Measurements from ENCODE around the gene DNMBP.
"Not testable (repeated sequence)": the region's sequence is repeated elsewhere in the genome, so short reads cannot be mapped to it uniquely, and the experiment has no call there.

The DNMBP gene

DNA sequence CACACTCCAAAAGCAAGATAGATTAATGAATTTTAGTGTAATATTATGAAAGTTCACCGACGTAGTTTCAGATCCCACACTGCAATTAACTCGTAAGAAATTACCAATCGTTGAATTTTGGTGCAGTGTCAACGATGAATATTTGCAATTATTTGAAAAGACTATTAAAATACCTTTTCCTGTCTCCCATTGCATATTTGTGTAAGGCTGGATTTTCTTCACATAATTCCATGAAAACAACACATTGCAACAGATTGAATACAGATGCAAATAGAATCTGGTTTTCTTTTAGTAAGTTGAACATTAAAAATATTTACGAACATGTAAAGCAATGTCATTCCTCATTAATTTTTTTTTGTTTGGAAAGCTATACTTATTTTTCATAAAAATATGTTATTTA lies 50.9 kb downstream of the DNMBP start:
- TF ChIP-seq, protein P1, sequence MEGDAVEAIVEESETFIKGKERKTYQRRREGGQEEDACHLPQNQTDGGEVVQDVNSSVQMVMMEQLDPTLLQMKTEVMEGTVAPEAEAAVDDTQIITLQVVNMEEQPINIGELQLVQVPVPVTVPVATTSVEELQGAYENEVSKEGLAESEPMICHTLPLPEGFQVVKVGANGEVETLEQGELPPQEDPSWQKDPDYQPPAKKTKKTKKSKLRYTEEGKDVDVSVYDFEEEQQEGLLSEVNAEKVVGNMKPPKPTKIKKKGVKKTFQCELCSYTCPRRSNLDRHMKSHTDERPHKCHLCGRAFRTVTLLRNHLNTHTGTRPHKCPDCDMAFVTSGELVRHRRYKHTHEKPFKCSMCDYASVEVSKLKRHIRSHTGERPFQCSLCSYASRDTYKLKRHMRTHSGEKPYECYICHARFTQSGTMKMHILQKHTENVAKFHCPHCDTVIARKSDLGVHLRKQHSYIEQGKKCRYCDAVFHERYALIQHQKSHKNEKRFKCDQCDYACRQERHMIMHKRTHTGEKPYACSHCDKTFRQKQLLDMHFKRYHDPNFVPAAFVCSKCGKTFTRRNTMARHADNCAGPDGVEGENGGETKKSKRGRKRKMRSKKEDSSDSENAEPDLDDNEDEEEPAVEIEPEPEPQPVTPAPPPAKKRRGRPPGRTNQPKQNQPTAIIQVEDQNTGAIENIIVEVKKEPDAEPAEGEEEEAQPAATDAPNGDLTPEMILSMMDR (conservative IDR thresholded peaks at IDR 0.05; ENCODE audit: low read depth, low read length): no peak

DNA sequence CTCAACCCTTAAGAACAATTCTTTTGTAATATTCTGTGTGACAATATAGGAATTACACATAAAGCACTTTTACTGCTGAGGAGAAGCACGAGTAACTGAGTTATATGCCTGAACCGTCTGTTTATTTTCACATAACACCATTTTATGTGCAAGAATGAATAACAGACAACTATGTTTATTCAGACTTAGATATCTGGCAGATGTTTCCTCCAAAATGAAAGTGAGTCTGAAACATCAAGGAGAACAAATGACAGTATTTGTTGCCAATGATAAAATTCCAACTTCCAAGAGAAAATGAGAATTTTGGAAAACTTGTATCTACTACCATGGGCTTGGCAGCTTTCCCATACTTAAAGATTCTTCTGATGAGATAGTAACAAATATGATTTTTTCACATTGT lies 51.4 kb downstream of the DNMBP start:
- Histone ChIP-seq H3K27ac (no peak overlapping the region), H3K4me1 (ENCODE audit: low read depth, poor library complexity, severe bottlenecking) (no peaks in the 10 kb centered on the region), H3K36me3 (ENCODE audit: insufficient read depth) (no peaks in the 10 kb centered on the region), H3K27me3 (ENCODE audit: insufficient read depth, low read depth) (no peaks in the 10 kb centered on the region), H3K4me3 (IDR thresholded peaks at IDR 0.05; ENCODE audit: insufficient read depth, low read depth, low read length) (no peak overlapping the region), H3K4me2 (no peak overlapping the region), H2AFZ (ENCODE audit: low read depth) (no peak overlapping the region), H3K79me2 (ENCODE audit: insufficient read depth, low read depth) (no peaks in the 10 kb centered on the region), H4K20me1 (ENCODE audit: insufficient read depth) (no peaks in the 10 kb centered on the region), H3K9ac (no peak overlapping the region)
- TF ChIP-seq, protein P1 (conservative IDR thresholded peaks at IDR 0.05; ENCODE audit: low read depth, low read length): no peak

More for the DNA sequence above, 50.9 kb downstream of the DNMBP start:
- Histone ChIP-seq H4K20me1 (ENCODE audit: insufficient read depth) (no peaks in the 10 kb centered on the region), H3K27me3 (ENCODE audit: insufficient read depth, low read depth) (no peaks in the 10 kb centered on the region), H3K27ac (no peak overlapping the region), H3K4me2 (no peak overlapping the region), H3K9ac (no peak overlapping the region), H3K36me3 (ENCODE audit: insufficient read depth) (no peaks in the 10 kb centered on the region), H3K4me3 (IDR thresholded peaks at IDR 0.05; ENCODE audit: insufficient read depth, low read depth, low read length) (no peak overlapping the region), H2AFZ (ENCODE audit: low read depth) (no peak overlapping the region), H3K79me2 (ENCODE audit: insufficient read depth, low read depth) (no peaks in the 10 kb centered on the region), H3K4me1 (ENCODE audit: low read depth, poor library complexity, severe bottlenecking) (no peaks in the 10 kb centered on the region)

DNA sequence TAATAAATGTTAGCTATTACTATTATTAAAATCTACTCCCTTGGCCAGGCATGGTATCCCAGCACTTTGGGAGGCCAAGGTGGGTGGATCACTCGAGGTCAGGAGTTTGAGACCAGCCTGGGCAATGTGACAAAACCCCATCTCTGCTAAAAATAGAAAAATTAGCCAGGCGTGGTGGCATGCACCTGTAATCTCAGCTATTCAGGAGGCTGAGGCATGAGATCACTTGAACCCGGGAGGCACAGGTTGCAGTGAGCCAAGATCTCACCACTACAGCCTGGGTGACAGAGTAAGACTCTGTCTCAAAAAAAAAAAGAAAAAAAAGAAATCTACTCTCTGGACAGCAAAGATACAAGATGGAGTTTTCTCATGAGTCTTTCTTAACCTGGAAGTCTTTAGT lies 56.2 kb downstream of the DNMBP start:
- H3K4me3 ChIP-seq (IDR thresholded peaks at IDR 0.05; ENCODE audit: insufficient read depth, low read depth, low read length); H2AFZ ChIP-seq (ENCODE audit: low read depth); H3K9ac ChIP-seq; H3K27me3 ChIP-seq (ENCODE audit: insufficient read depth, low read depth); H4K20me1 ChIP-seq (ENCODE audit: insufficient read depth); H3K36me3 ChIP-seq (ENCODE audit: insufficient read depth); H3K79me2 ChIP-seq (ENCODE audit: insufficient read depth, low read depth); H3K4me2 ChIP-seq; H3K4me1 ChIP-seq (ENCODE audit: low read depth, poor library complexity, severe bottlenecking); H3K27ac ChIP-seq: not testable (repeated sequence)

DNA sequence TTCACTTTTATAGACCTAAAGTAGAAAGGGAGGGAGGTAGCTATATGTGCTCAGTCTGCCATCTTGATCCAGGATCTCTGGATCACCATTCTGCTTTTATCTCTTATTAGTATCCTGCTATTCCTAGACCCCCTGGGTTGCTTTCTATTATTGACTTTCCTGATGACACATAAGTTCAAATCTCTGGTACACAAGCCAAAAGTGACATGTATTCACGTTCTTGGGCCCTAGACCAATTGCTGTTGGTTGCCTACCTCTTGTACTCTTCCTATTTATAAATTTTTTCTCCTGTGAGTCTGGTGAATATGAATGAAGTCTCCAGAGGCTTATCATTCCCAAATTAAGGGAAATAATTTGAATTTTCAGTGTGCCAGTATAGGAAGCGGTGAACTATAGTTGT lies 56.9 kb downstream of the DNMBP start:
- Histone ChIP-seq H3K4me1 (ENCODE audit: low read depth, poor library complexity, severe bottlenecking) (no peaks in the 10 kb centered on the region), H3K9ac (no peak overlapping the region), H3K27me3 (ENCODE audit: insufficient read depth, low read depth) (no peaks in the 10 kb centered on the region), H3K27ac (no peak overlapping the region), H3K4me3 (IDR thresholded peaks at IDR 0.05; ENCODE audit: insufficient read depth, low read depth, low read length) (no peak overlapping the region), H3K4me2 (no peak overlapping the region), H3K79me2 (ENCODE audit: insufficient read depth, low read depth) (no peaks in the 10 kb centered on the region), H3K36me3 (ENCODE audit: insufficient read depth) (no peaks in the 10 kb centered on the region), H2AFZ (ENCODE audit: low read depth) (no peak overlapping the region), H4K20me1 (ENCODE audit: insufficient read depth) (no peaks in the 10 kb centered on the region)
- TF ChIP-seq, protein P1 (conservative IDR thresholded peaks at IDR 0.05; ENCODE audit: low read depth, low read length): no peak

DNA sequence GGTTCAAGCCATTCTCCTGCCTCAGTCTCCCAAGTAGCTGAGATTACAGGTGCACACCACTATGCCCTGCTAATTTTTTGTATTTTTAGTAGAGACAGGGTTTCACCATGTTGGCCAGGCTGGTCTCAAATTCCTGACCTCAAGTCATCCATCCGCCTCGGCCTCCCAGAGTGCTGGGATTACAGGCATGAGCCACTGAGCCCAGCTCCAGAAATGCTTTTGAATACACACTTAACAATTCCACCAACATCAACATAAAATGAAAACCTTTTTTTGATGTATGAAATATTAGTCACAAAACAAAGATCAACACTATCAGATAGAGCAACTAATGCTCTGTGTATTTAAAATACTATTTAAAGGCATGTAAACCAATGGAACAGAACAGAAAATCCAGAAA lies 63.7 kb downstream of the DNMBP start:
- not testable (repeated sequence) for H3K4me2 ChIP-seq; H4K20me1 ChIP-seq (ENCODE audit: insufficient read depth); H3K36me3 ChIP-seq (ENCODE audit: insufficient read depth); H3K9ac ChIP-seq; H3K4me3 ChIP-seq (IDR thresholded peaks at IDR 0.05; ENCODE audit: insufficient read depth, low read depth, low read length); H3K79me2 ChIP-seq (ENCODE audit: insufficient read depth, low read depth); H3K27me3 ChIP-seq (ENCODE audit: insufficient read depth, low read depth); H3K27ac ChIP-seq; H3K4me1 ChIP-seq (ENCODE audit: low read depth, poor library complexity, severe bottlenecking); H2AFZ ChIP-seq (ENCODE audit: low read depth)
